ENCODE data around the gene LENG8.
A peak's percentile ranks its signal among the peaks of the same experiment; 100 is the strongest.
"Not testable (repeated sequence)": the region's sequence is repeated elsewhere in the genome, so short reads cannot be mapped to it uniquely, and the experiment has no call there.

Gene LENG8

DNA sequence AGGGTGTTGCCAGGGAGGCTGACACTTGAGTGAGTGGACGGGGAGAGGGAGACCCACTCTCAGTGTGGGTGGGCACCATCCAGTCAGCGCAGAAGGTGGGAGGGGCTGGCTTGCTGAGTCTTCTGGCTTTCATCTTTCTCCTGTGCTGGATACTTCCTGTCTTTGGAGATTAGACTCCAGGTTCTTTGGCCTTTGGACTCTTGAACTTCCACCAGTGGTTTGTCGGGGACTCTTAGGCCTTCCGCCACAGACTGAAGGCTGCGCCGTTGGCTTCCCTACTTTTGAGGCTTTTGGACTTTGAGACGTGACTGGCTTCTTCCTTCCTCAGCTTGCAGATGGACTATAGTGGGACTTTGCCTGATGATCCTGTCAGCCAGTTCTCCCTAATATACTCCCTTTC lies 4.3 kb upstream of the LENG8 start:
- no peak for DNase-seq (ENCODE audit: low read depth)

DNA sequence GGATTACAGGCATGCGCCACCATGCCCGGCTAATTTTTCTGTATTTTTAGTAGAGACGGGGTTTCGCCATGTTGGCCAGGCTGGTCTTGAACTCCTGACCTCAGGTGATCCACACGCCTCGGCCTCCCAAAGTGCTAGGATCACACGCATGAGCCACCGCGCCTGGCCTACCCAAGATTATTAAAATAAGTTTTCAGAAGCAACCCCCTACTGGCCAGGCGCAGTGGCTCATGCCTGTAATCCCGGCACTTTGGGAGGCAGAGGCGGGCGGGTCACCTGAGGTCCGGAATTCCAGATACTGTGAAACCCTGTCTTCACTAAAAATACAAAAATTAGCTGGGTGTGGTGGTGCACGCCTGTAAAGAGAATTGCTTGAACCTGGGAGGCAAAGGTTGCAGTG lies 2.6 kb upstream of the LENG8 start:
- not testable (repeated sequence) for DNase-seq (ENCODE audit: low read depth)

DNA sequence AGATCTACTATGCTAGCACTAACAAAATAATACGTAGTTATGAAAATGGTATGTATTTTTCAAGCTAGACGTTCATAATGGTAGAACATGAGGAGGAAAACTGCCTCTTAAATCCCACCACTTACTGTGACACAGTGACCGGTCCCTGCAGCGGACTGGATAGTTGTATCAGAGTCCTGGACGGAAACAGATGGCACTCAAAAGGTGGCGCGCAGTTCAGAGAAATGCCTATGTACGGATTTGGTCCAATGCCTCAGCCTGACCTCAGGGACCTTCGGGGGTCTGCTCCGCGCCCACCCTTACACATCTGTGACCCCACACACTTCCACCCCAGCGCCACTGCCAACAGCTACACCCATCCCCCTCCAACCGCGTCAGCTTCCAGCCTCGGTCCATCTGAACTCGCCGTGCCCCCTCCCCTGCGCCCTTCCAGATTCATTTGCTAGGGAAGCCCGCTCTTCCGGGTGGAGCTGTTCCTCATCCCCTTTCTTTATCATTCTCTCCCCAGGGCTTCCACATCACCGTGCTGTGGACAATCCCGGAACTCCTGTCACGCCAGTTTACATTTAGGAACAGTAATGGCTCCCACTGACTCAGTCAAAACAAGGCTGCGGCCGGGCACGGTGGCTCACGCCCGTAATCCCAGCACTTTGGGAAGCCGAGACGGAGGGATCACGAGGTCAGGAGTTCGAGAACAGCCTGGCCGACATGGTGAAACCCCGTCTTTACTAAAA lies 792 bp upstream of the LENG8 start:
- DNase-seq (ENCODE audit: low read depth): peak; percentile 33

DNA sequence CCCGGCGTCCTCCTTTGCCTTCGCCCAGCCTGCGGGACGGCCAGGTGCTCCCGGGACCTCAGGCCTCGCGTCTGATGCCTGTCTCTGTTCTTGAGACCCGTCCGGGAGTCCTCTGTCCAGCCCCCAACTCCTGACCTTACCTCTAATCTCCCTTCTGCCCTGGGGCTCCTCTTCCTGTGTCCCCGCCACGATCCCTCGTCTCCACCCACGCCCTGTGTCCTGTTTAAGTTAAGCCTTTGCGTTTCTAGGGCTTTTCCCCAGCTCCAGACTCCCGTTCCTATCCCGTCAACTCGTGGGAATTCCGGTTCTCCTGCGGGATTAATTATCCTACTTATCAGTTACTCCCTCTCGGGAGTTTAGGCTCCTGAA lies 686 bp downstream of the LENG8 start:
- no peak for DNase-seq (ENCODE audit: low read depth)

DNA sequence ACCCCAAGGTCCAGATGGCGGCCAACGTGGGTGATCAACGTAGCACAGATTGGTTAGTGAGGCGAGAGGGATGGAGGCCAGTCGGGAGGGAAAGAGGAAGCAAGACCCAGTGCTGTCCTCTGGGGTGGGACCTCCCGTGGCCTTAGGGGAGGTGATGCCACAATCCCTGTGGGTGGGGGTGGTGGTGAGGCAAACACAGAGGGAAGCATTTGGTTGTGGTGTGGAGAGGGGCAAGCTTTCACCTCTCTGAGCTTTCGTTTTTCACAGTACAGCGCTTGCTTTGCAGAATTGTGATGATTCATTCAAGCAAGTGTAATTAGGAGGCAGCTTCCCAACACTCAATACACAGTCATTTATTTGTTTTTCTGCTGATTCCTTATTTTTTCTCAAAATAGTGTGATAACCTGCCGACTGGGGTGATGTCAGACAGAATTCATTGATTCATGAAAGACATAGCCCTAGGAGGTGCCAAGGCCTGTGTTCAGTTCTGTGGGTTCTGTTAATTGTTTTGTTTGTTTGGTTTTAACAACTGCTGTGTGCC lies 2.4 kb downstream of the LENG8 start:
- no peak for DNase-seq (ENCODE audit: low read depth)

DNA sequence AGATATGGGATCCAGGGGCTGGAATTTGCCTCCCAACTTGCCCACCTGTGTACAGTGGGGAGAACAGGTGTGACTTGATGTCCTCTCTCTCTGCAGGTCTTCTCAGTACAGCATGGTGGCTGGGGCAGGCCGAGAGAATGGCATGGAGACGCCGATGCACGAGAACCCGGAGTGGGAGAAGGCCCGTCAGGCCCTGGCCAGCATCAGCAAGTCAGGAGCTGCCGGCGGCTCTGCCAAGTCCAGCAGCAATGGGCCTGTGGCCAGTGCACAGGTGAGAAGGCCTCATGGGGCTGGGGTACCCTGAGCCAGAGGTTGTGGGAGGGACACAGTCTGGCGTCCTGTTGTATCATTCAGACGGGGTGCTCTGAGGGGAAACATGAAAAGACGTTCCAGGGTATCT lies 3.0 kb downstream of the LENG8 start:
- DNase-seq (ENCODE audit: low read depth): no peak

DNA sequence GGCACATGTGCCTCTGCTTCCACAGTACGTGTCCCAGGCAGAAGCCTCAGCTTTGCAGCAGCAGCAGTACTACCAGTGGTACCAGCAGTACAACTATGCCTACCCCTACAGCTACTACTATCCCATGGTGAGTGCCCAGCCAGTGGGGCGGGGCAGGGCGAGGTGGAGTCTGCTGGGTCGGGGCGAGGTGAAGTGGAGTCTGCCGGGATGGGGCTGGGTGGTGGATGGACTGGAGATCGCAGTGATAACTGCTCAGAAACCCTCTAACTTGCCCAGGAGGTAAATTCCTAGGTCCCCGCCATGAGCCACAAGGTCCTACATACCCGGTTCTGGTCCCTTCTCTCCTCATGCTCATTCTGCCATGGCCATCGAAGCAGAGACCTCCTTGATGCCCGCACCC lies 3.6 kb downstream of the LENG8 start:
- DNase-seq (ENCODE audit: low read depth): no peak

DNA sequence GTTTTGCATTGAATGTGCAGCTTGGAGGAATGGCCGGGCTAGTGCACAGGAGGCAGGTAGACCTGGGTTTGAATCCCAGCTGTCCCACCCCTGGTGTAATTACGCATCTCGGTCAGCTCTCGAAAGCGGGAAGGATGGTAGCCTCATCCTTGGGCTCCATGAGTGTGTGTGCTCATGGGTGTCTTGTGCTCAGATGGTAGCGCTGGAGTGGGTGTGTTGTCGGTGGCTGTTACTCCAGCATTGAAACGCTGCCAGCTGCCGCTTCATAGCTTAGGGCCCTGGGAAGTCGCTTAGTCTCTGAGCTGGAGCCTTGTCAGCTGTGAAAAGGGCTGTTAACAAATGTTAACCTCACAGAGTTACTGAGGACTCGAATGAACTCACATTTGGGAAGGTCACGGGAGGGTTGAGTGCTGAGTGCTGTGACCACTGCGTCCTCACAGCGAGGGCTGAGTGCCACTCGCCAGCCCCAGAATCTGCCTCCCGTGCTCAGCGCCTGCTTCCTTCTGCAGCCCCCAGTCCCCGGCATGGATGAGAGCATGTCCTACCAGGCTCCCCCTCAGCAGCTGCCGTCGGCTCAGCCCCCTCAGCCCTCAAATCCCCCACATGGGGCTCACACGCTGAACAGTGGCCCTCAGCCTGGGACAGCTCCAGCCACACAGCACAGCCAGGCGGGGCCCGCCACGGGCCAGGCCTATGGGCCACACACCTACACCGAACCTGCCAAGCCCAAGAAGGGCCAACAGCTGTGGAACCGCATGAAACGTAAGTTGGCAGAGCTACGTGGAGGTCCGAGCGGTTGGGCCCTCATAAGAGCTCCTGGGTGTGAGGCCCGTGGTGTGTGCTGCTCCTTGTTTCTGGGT lies 5.2 kb downstream of the LENG8 start:
- DNase-seq (ENCODE audit: low read depth): no peak

DNA sequence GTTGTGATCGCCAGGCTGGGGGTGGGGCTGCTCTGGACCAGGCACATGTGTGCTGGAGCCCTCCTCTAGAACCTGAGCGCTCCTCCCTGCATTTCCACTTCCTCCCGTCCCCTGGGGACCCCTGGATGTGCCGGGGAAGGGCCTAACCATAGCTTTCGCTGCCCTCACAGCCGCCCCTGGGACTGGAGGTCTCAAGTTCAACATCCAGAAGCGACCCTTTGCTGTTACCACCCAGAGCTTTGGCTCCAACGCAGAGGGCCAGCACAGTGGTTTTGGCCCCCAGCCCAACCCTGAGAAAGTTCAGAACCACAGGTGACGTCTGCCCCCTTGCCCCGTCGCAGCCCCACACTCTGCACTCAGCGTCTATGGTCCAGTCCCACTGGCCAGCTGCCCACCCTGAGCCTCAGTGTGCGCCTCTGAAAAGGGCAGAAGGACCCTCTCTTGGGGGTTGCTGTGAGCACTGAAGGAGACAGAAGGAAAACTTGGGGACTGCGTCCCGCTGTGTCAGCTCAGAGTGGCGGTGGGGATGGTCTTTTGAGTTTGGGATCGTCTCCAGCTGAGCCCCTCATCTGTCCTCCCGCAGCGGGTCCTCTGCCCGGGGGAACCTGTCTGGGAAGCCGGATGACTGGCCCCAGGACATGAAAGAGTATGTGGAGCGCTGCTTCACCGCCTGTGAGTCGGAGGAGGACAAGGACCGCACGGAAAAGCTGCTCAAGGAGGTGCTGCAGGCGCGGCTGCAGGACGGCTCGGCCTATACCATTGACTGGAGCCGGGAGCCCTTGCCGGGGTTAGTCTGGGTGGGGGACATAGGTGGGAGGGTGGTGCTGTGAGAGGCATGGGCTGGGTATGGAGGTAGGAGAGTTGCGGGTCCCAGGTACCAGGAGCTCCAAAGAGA lies 6.0 kb downstream of the LENG8 start:
- DNase-seq (ENCODE audit: low read depth): no peak

DNA sequence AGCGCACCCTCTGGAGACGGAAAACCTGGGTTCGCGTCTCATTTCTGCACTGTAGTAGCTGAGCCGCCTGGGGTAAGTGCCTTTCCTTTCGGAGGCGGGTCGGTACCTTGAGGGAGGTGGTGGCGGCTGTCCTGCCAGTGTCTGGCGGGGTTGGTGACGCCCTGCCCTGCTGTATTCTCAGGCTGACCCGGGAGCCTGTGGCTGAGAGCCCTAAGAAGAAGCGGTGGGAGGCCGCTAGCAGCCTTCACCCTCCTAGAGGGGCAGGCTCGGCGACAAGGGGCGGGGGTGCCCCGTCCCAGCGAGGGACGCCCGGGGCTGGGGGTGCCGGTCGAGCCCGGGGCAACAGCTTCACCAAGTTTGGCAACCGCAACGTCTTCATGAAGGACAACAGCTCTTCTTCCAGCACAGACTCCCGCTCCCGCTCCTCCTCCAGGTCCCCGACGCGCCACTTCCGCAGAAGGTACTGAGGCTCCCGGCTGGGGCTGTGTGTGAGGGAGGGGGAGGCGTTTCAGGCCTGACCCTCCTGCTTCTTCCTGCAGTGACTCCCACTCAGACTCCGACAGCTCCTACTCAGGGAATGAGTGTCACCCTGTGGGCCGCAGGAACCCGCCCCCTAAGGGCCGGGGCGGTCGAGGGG lies 6.9 kb downstream of the LENG8 start:
- DNase-seq (ENCODE audit: low read depth): no peak

DNA sequence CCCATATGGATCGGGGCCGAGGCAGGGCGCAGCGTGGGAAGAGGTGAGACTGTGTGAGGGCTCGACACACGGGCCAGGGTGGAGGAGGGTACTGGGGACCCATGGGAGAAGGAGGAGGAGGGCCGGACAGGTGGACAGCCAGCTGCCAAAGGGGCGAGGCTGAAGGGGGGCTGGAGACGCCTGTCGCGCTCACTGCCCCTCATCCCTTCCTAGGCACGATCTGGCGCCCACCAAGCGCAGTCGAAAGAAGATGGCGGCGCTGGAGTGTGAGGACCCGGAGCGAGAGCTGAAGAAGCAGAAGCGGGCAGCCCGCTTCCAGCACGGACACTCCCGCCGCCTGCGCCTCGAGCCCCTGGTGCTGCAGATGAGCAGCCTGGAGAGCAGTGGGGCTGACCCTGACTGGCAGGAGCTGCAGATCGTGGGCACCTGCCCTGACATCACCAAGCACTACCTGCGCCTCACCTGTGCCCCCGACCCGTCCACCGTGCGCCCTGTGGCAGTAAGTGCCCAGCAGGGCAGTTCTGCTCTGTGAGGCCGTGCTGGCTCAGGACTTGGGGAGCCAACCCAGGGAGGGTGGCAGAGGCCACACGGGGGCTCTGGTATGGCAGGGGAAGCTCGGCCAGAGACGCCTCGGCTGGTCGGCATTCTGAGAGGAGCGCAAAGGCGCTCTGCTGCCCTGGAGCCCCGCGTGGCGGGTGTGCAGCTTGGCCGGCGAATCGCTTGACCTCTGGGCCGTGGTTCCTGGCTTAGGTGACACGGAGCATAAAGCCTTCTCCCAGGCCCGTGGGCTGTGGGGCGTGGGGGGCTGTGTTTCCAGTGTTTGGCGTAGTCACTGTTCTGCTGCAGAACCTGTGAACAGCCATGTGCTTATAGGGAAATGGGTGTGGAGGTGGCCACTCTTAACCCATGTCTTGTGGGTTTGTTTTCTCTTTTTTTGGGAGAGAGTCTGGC lies 7.7 kb downstream of the LENG8 start:
- no peak for DNase-seq (ENCODE audit: low read depth)

DNA sequence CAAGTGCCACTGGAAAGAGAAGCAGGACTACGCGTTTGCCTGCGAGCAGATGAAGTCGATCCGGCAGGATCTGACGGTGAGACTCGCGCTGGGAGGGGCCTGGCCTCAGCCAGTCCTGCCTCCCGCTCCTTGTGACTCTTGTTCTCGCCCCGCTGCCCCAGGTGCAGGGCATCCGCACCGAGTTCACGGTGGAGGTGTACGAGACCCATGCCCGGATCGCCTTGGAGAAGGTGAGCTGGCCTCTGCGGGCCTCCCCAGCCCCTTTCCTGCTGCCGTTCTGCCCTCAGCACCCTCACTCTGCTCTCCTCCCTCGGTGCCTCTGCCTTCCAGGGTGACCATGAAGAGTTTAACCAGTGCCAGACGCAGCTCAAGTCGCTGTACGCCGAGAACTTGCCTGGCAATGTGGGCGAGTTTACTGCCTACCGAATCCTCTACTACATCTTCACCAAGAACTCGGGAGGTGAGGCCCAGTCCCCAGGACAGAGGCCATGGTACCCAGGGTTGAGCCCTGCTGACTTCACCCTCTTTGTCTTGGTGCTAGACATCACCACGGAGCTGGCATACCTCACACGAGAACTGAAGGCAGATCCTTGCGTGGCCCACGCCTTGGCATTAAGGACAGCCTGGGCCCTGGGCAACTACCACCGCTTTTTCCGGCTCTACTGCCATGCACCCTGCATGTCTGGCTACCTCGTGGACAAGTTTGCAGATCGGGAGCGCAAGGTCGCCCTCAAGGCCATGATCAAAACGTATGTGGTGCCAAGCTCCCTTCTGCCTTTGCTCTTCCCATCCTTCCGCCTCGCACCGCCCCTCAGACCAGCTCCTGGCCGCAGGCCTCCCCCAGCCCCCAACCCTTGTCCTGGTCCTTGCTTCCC lies 9.0 kb downstream of the LENG8 start:
- DNase-seq (ENCODE audit: low read depth): no peak

DNA sequence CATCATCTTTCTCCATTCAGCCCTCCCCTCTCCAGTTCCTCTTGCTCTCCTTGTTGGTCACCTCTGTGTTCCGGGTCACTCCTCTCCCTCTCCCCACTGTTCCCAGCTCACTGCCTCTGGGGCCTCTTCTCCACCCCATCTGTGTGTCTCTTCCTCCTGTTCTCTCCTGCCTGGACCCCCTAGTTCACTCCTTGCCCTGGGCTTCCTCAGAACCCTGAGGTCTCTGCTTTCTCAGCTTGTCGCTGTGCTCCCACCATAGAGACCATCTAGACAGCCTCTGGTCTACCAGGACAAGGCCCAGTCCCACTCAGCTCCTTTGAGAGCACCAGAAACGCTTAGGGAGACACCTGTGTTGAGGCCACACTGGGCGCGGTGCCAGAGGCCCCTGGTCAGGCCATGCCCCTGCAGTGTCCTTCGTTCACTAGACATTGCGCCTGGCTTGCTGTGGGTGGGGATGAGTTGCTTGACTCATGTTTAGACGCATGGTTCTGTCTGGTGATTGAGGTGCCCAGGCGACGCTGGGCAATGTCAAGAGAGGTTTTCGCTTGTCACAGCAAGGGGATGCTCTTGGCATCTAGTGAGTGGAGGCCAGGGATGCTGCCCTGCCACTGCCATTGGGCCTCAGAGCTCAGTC lies 9.8 kb downstream of the LENG8 start:
- DNase-seq (ENCODE audit: low read depth): no peak

DNA sequence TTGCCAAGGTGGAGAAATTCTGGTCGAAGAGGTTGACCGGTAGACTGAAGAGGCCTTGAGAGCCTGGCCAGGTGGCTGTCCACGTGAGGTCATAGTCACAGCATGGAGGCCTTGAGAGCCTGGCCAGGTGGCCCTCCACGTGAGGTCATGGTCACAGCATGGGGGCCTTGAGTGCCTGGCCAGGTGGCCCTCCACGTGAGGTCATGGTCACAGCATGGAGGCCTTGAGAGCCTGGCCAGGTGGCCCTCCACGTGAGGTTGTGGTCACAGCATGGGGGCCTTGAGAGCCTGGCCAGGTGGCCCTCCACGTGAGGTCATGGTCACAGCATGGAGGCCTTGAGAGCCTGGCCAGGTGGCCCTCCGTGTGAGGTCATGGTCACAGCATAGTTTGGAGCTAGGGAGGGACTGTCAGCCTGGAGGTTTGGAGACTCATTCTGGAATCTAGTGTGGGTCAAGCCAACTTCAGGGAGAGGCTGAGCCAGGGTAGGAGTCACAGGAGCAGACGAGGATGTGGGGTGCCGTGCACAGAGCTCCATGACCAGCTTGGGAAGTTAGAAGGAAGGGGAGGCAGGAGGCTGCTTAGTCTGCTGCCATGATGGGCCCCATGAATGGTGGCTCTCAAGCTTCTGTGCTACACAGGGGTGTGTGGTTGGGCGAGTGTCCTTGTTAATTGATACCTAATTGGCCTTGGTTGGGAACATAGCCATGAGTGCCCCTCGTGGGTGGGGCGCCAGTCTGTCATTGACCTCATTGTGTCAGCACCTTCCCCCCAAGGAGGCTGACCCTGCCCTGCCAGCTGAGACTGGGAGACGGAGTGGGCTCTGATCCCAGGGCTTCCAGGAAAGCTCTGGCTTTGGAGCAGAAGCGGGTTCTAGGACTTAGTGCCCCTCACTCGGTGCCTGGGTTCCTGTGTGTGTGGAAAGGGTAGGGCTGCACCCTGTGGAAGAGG lies 10.6 kb downstream of the LENG8 start:
- no peak for DNase-seq (ENCODE audit: low read depth)

DNA sequence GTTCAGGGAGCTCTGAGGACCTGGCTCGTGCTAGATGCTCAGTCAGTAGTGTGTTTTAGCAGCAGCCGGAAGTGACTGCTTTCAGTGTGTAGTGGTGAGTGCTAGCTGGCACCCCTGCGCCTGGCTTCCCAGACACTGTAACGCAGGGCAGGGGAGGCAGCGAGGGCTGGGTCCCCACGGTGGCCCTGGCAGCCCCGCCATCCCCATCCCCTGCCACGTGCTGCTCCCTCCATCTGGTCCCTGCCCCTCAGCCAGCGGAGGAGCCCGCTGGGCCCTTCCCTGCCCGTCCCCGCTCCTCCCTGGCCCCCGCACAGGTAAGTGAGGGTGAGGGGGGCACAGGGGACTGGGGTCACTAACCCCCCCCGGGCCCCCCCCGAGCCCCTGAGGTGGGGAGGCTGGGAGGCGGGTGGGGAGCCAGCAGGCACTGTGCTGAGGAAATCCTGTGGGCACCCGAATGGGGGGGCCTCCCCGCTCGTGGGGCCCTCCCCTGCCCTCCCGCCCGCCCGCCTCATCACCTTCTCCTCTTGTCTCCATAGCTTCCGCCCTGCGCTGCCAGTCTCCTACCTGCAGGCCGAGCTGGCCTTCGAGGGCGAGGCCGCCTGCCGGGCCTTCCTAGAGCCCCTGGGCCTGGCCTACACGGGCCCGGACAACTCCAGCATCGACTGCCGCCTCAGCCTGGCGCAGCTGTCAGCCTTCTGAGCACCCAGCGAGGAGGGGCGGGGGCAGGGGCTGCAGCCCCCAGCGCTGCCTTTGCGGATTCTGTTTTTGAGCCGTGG lies 11.4 kb downstream of the LENG8 start:
- no peak for DNase-seq (ENCODE audit: low read depth)

DNA sequence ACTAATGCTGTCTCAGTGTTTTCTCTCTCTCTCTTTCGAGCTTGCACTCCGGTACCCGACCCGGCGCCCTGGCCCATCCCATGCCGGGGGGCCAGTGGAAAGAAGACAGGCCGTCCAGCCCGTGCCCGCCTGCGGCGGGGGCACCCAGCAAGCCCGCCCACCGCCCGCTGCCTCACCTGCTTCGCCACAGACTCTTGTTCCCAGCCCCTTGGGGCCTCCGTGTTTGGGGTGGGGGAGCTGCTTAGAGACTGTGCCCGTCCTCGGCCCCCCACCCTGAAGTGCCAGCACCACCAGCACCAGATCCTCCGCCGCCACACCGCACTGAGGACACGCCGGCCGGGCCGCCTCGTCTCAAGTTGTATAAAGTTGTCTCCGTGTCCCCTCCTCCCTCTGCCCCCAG lies 12.2 kb downstream of the LENG8 start:
- no peak for DNase-seq (ENCODE audit: low read depth)

DNA sequence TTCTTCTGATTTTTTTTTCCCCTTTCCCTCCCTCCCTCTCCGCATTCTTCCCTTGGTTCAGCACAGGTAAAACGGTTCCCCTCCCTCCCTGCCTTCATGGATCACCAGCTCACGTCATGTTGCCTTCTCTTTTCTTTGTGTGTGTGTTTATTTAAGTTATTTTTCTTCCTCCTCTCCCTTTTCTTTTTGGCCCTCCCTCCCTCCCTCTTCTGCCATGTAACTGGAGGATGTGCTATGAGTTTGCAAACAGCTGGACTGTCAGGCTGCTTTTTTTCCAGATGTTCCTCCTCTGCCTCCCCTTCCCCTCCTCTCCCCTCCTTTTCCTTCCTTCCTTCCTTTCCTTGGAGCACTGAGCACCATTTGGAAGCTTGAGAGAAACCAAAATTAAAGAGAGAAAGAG lies 12.6 kb downstream of the LENG8 start:
- no peak for DNase-seq (ENCODE audit: low read depth)
